Subcutaneous adipose tissue (tissue), 4 donors: Measurements from ENCODE around the gene COQ7. TPM values are rescaled to one million over a fixed set of nuclear protein-coding genes. Genes with fewer than 3 reads are reported as not detected.

Experiments used
- CTCF ChIP-seq: fragments of 450-650 bp; IDR thresholded peaks from one replicate; pipeline ENCODE4 v1.5.1; 2016; ENCODE audit warnings: low read depth, mild to moderate bottlenecking, control low read depth, antibody characterized with exemption, moderate library complexity
- total RNA-seq, 4 donors: library from RNA; depleted of rRNA; stranded (reverse); fragments of >200 nt; gene quantifications; one replicate each; pipeline ENCODE4 v1.1.0, GENCODE V29; 2016

Gene COQ7
- total RNA-seq, 4 donors from 2014 or later, result 9.5 to 26.0 (median 13.2) TPM

- TF ChIP-seq CTCF, result no peak
Observed at GRCh38 chr16:19105891-19106624, 38.6 kb downstream of the COQ7 start.

GRCh38 chr16:19106625-19107020, 39.2 kb downstream of the COQ7 start:
- TF ChIP-seq CTCF, result no peak

- no peak for TF ChIP-seq CTCF
Observed at GRCh38 chr16:19108409-19109287, 41.2 kb downstream of the COQ7 start.

- no peak for TF ChIP-seq CTCF
Observed at GRCh38 chr16:19109288-19109664, 41.9 kb downstream of the COQ7 start.

GRCh38 chr16:19110537-19111360, 43.3 kb downstream of the COQ7 start:
- TF ChIP-seq CTCF, result no peak

- no peak for TF ChIP-seq CTCF
Observed at GRCh38 chr16:19112099-19112407, 44.6 kb downstream of the COQ7 start.
